ENCODE data around the gene RETN. TPM values are rescaled to one million over a fixed set of nuclear protein-coding genes. Genes with fewer than 3 reads are reported as not detected.

RETN gene
- total RNA-seq, 3 donors from 2014 or later (not counting 1 experiment from before 2014, with no cell fraction given): 3.8 TPM; not detected in 2

DNA sequence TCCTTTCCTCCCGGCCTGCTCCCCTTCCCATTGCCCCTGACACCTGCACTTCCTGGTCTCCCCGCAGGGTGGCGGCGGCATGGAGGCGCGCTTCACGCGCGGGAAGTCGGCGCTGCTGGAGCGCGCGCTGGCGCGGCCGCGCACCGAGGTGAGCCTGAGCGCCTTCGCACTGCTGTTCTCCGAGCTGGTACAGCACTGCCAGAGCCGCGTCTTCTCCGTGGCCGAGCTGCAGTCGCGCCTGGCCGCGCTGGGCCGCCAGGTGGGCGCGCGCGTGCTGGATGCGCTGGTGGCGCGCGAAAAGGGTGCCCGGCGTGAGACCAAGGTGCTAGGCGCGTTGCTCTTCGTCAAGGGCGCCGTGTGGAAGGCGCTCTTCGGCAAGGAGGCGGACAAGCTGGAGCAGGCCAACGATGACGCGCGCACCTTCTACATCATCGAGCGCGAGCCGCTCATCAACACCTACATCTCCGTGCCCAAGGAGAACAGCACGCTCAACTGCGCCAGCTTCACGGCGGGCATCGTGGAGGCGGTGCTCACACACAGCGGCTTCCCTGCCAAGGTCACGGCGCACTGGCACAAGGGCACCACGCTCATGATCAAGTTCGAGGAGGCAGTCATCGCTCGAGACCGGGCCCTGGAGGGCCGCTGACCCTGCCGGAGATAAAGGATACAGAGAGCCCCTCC, 13.5 kb downstream of the RETN start:
- H3K27me3 ChIP-seq (ENCODE audit: control insufficient read depth, insufficient read depth, low read length): no peaks in the 10 kb centered on the region
- H3K4me1 ChIP-seq (ENCODE audit: control insufficient read depth, insufficient read depth, low read length): peaks cover 37% of the 10 kb centered on the region
- TF ChIP-seq, protein P1, sequence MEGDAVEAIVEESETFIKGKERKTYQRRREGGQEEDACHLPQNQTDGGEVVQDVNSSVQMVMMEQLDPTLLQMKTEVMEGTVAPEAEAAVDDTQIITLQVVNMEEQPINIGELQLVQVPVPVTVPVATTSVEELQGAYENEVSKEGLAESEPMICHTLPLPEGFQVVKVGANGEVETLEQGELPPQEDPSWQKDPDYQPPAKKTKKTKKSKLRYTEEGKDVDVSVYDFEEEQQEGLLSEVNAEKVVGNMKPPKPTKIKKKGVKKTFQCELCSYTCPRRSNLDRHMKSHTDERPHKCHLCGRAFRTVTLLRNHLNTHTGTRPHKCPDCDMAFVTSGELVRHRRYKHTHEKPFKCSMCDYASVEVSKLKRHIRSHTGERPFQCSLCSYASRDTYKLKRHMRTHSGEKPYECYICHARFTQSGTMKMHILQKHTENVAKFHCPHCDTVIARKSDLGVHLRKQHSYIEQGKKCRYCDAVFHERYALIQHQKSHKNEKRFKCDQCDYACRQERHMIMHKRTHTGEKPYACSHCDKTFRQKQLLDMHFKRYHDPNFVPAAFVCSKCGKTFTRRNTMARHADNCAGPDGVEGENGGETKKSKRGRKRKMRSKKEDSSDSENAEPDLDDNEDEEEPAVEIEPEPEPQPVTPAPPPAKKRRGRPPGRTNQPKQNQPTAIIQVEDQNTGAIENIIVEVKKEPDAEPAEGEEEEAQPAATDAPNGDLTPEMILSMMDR (IDR thresholded peaks at IDR 0.05): no peak
- peak overlapping the region; percentile 70 for H3K27ac ChIP-seq (ENCODE audit: low read length)
- Mint-ChIP-seq H3K36me3 (no peaks in the 10 kb centered on the region), H3K27ac (peak overlapping the region; percentile 69 to 94), H3K4me1 (peaks cover 13 to 43% of the 10 kb centered on the region in 2 donors), H3K4me3 (peak overlapping the region; percentile 91), H3K9me3 (no peaks in the 10 kb centered on the region), H3K27me3 (ENCODE audit: low read depth in 2 of 2) (peaks cover 12% of the 10 kb centered on the region in 2 donors)
- intact Hi-C loops (cut with micrococcal nuclease): loop anchor here (10.0 kb wide), 1 partner anchor 48 kb away; the partner anchor contains the start of genes PCP2 and STXBP2
- DNase-seq: no peak
- H3K36me3 ChIP-seq (ENCODE audit: control insufficient read depth, insufficient read depth, low read length): peaks cover 13% of the 10 kb centered on the region
- H3K4me3 ChIP-seq (ENCODE audit: low read length): peak overlapping the region; percentile 100
- no peaks in the 10 kb centered on the region for H3K9me3 ChIP-seq (ENCODE audit: control insufficient read depth, insufficient read depth, low read length)
- WGBS (ENCODE audit: insufficient coverage): 93% methylated on average over 74 of the region's 74 CpGs
- ATAC-seq: no peak

- TF ChIP-seq, protein P1 (IDR thresholded peaks at IDR 0.05): no peak
- Mint-ChIP-seq H3K4me3 (no peak overlapping the region), H3K27me3 (ENCODE audit: low read depth in 2 of 2) (no peaks in the 10 kb centered on the region), H3K4me1 (peaks cover 13 to 31% of the 10 kb centered on the region in 2 donors), H3K27ac (no peak overlapping the region), H3K9me3 (no peaks in the 10 kb centered on the region), H3K36me3 (no peaks in the 10 kb centered on the region)
- Histone ChIP-seq H3K27me3 (ENCODE audit: control insufficient read depth, insufficient read depth, low read length) (no peaks in the 10 kb centered on the region), H3K9me3 (ENCODE audit: control insufficient read depth, insufficient read depth, low read length) (peaks cover 12% of the 10 kb centered on the region), H3K36me3 (ENCODE audit: control insufficient read depth, insufficient read depth, low read length) (peaks cover 13% of the 10 kb centered on the region), H3K4me3 (ENCODE audit: low read length) (no peak overlapping the region), H3K27ac (ENCODE audit: low read length) (no peak overlapping the region), H3K4me1 (ENCODE audit: control insufficient read depth, insufficient read depth, low read length) (peaks cover 34% of the 10 kb centered on the region)
- ATAC-seq (no peak), DNase-seq (no peak)
- intact Hi-C loops (cut with micrococcal nuclease): loop anchor here (10.0 kb wide), 1 partner anchor 51 kb away; the partner anchor contains the start of genes PCP2 and STXBP2
- 90% methylated on average over 18 of the region's 19 CpGs for WGBS (ENCODE audit: insufficient coverage)
These were observed 16.9 kb downstream of the RETN start for GRCh38 chr19:7685546-7686445.

GRCh38 chr19:7687177-7687576, 18.3 kb downstream of the RETN start:
- no peaks in the 10 kb centered on the region for H3K36me3 Mint-ChIP-seq
- Histone ChIP-seq H3K9me3 (ENCODE audit: control insufficient read depth, insufficient read depth, low read length) (peaks cover 26% of the 10 kb centered on the region), H3K27me3 (ENCODE audit: control insufficient read depth, insufficient read depth, low read length) (no peaks in the 10 kb centered on the region), H3K36me3 (ENCODE audit: control insufficient read depth, insufficient read depth, low read length) (peaks cover 13% of the 10 kb centered on the region), H3K4me3 (ENCODE audit: low read length) (no peak overlapping the region), H3K27ac (ENCODE audit: low read length) (no peak overlapping the region), H3K4me1 (ENCODE audit: control insufficient read depth, insufficient read depth, low read length) (peaks cover 28% of the 10 kb centered on the region)
- H3K27ac Mint-ChIP-seq: no peak overlapping the region
- intact Hi-C loops (cut with micrococcal nuclease): loop anchor here (10.0 kb wide), 1 partner anchor 52 kb away; the partner anchor contains the start of genes PCP2 and STXBP2
- no peak for DNase-seq
- ATAC-seq: no peak
- 94% methylated on average over 12 of the region's 12 CpGs for WGBS (ENCODE audit: insufficient coverage)
- TF ChIP-seq, protein P1 (IDR thresholded peaks at IDR 0.05): no peak
- no peaks in the 10 kb centered on the region for H3K27me3 Mint-ChIP-seq (ENCODE audit: low read depth in 2 of 2)
- H3K4me1 Mint-ChIP-seq: peaks cover 5 to 19% of the 10 kb centered on the region in 2 donors
- no peak overlapping the region for H3K4me3 Mint-ChIP-seq
- H3K9me3 Mint-ChIP-seq: no peaks in the 10 kb centered on the region
